ENCODE data around the gene SPAG16.

- TF ChIP-seq CREB5 (CRISPR knock-in tag; IDR thresholded peaks at IDR 0.05; ENCODE audit: low read depth) (no peak), TSHZ2 (CRISPR knock-in tag; IDR thresholded peaks at IDR 0.05) (no peak), BACH2 (CRISPR knock-in tag; IDR thresholded peaks at IDR 0.05; ENCODE audit: borderline replicate concordance) (no peak), ARNTL (CRISPR knock-in tag; IDR thresholded peaks at IDR 0.05; ENCODE audit: borderline replicate concordance, low read depth) (no peak), ZFP30 (CRISPR knock-in tag; IDR thresholded peaks at IDR 0.05) (no peak)
These were observed 1027.9 kb downstream of the SPAG16 start for GRCh38 chr2:214311931-214312749.
